Epidermal melanocyte (primary cell): ENCODE data around the gene ACTN4.
"Not testable (repeated sequence)": the region's sequence is repeated elsewhere in the genome, so short reads cannot be mapped to it uniquely, and the experiment has no call there.

Source experiments
- DNase-seq: peaks from one replicate; pipeline ENCODE4 v3.0.0; 2011; ENCODE audit warnings: low spot score; ENCODE audit not compliant: insufficient read length

The ACTN4 gene

DNA sequence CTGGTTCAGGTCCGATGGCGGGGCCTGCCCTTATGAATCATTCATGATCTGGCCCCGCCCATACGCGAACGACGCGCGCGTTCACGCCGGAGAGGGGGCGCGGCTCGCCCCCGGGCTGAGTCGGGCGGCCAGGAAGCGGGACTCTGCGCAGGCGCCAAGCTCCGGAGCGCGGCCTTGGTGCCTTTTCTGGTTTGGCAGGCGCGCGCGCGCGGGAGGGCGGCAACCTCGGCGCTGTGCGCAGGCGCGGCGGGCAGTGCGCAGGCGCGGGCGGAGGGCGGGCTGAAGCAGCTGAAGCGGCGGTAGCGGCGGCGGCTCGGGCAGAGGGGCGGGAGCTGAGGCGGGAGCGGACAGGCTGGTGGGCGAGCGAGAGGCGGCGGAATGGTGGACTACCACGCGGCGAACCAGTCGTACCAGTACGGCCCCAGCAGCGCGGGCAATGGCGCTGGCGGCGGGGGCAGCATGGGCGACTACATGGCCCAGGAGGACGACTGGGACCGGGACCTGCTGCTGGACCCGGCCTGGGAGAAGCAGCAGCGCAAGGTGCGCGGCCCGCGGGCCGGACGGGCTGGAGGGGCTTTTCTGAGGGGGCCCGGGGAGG lies at the start of gene ACTN4:
Gene ACTN4 (plus strand): TSS at position 282 of the 598 bp plus-strand sequence. CDS start 97 bp downstream, at position 379.
- DNase-seq, result peak; percentile 92

DNA sequence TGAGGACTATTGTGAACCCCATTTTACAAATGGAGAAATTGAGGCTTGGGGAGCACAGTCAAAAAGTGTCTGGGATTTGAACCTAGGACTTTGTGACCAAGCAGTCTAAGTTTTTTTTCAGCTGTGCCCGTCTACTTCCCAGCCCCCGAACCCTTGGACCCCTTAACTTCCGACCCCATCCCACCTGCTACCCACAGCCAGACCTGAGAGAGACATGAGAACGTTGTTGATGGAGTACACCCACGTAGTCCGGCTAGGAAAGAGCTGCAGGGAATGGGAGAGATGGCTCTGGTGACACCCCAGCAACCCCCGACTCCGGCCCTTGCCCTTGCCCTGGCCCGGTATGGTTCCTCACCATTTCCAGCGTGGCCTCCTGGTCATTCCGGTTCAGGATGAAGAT lies 47.7 kb upstream of the ACTN4 start:
- DNase-seq, result no peak

DNA sequence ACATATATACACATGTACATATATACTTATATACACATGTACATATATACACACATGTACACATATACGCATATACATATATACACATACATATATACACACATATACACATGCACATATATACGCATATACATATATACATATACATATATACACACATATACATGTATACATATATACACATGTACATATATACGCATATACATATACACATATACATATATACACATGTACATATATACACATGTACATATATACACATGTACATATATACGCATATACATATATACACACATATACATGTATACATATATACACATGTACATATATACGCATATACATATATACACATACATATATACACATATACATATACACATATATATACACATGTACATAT lies 44.6 kb upstream of the ACTN4 start:
- not testable (repeated sequence) for DNase-seq

GRCh38 chr19:38606131-38606530 lies 41.3 kb upstream of the ACTN4 start:
- DNase-seq, result no peak

DNA sequence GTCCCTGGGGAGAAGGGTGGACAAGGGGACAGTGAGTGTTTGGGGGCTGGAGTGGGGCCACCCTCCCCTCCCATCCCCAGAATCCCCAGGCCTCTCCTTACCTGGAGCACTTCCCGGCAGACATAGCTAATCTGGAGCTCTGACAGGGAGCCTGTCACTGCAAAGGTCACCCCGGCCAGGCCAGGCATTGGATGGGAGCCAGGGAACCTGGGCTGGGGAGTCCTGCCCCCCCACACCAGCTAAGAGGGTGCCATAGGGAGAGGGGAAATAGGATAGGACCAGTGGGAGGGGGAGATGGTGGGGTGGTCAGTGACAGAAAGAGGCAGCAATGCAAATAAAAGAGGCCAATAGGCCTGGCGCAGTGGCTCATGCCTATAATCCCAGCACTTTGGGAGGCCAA lies 33.2 kb upstream of the ACTN4 start:
- no peak for DNase-seq

DNA sequence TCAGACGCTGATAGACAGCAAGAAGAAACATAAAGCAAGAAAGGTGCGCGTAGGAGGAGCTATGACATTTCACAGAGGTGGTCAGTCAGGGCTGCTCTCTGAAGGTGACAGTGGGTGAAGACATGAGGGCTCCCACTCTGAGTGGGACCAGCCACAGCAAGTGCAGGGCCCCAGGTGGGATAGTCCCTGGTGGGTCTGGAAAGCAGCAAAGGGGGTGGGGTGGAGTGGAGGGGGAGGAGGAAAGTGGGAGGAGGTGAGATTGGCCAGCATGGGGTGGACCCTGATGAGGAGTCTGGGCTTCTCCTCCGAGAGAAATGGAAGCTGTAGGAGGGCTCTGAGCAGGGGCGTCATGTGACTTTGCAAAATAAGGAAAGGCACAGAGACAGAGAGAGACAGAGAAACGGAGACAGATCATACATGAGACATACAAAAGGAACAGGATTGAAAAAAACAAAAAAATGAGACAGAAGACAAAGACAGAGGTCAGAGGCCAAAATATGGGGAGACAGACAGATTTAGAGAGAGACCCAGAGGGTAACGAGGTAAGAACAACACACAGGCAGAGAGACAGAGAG lies 32.4 kb upstream of the ACTN4 start:
- no peak for DNase-seq

DNA sequence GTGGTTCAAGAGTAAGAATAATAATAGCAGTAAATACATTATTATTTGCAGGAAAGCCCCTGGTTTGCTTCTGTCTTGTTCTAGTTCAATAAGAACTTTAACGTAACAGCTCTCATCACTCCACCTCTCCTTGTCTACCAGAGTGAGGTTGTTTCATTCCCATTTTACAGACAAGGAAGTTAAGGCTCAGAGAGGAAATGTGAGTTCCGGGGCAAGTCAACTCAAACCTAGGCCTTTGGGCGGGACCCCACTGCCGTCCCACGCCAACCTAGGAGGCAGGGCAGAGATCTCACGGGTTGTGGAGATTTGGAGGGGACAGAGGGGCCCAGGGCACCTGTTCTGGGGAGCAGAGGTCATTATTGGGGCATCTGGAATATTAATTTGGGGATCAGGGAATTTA lies 31.2 kb upstream of the ACTN4 start:
- DNase-seq, result no peak

DNA sequence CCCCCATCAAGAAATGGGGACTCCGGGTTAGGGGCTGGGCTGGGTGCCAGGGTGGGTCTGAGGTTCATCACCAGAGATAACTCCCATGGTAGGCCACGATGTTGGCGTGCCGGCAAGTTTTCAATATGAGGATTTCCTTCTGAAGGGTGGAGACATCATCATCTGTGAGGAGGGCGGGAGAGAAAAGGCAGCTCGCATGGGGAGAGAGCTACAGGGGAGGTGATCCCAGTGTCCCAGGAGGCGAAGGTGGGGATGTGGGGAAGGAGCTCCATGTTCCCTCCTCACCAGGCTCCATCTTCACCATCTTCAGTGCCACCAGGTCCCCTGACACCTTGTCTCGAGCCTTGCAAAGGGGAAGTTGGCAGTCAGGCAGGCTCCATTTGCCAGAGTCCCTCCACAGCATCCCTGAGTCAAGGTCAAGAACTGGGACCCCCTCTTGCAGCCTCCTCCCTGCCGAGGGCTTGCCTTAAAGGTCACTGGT lies 30.1 kb upstream of the ACTN4 start:
- no peak for DNase-seq

GRCh38 chr19:38617764-38618589 lies 29.5 kb upstream of the ACTN4 start, which contains the start of gene MAP4K1:
Gene MAP4K1 (minus strand): TSS chr19:38617953. CDS start chr19:38617895, 58 bp downstream.
- no peak for DNase-seq

DNA sequence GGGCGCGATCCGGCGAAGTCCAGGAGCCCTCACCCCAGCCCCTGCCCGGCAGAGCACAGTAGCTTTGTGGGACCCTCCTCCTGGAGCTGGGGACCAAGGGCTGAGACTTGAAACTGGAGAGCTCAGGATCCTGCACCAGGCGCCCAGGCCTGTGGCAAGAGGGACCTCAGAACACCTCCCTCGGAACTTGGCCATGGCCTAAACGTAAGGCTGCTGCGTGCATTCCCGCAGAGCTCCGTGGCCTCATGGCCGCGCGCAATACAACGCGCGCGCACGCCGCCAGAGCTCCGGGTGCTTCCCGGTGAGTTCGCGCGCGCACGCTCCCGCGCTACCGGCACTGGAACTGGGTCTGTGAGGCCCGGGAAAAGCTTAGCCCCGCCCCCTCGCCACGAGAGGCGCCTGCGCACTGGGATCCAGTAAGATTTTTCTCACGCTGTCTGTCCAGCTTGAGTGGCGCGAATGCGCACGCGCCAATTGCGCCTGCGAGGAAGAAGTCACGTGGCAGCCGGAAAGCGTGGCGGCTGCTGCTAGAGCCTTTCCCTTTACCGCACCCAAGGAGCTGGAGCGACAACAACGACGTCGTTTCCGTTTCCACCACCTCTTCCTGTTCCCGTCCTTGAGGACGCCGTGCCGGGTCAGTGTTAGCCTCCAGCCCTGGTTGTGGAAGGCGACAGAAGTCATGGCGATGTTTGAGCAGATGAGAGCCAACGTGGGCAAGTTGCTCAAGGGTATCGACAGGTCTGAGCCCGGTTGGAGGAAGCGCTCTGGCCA lies 28.7 kb upstream of the ACTN4 start, which contains the start of gene EIF3K:
Gene EIF3K (plus strand): TSS at position 599 of the 771 bp plus-strand sequence. CDS start 81 bp downstream, at position 680.
- peak; percentile 97 for DNase-seq

GRCh38 chr19:38619361-38620174 lies 27.9 kb upstream of the ACTN4 start:
- no peak for DNase-seq

GRCh38 chr19:38624822-38625221 lies 22.6 kb upstream of the ACTN4 start:
- DNase-seq, result no peak

GRCh38 chr19:38626401-38626800 lies 21.0 kb upstream of the ACTN4 start:
- no peak for DNase-seq

GRCh38 chr19:38629568-38629967 lies 17.9 kb upstream of the ACTN4 start:
- DNase-seq, result no peak

DNA sequence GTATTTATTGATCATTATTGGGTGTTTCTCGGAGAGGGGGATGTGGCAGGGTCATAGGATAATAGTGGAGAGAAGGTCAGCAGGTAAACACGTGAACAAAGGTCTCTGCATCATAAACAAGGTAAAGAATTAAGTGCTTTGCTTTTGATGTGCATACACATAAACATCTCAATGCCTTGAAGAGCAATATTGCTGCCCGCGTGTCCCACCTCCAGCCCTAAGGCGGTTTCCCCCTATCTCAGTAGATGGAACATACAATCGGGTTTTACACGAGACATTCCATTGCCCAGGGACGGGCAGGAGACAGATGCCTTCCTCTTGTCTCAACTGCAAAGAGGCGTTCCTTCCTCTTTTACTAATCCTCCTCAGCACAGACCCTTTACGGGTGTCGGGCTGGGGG lies 16.1 kb upstream of the ACTN4 start:
- DNase-seq, result not testable (repeated sequence)

DNA sequence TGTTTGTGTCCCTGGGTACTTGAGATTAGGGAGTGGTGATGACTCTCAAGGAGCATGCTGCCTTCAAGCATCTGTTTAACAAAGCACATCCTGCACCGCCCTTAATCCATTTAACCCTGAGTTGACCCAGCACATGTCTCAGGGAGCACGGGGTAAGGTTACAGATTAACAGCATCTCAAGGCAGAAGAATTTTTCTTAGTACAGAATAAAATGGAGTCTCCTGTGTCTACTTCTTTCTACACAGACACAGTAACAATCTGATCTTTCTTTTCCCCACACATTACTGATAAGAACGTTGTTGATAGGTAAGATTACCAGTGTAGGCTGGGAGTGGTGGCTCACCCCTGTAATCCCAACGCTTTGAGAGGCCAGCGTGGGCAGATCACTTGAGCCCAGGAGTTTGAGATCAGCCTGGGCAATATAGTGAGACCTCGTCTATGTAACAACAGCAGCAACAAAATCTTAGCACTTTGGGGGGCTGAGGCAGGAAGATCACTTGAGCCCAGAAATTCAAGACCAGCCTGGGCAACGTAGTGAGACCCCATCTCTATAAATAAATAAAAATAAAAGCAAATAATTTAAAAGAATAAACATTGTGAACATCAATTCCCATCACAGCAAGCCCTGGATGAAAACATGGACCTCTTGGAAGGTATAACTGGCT lies 15.5 kb upstream of the ACTN4 start:
- not testable (repeated sequence) for DNase-seq

GRCh38 chr19:38632476-38633213 lies 14.8 kb upstream of the ACTN4 start:
- no peak for DNase-seq

GRCh38 chr19:38634757-38635482 lies 12.5 kb upstream of the ACTN4 start:
- peak; percentile 71 for DNase-seq
